ENCODE results near the gene MAP3K1.

The MAP3K1 gene

GRCh38 chr5:56837381-56837780 lies 22.0 kb downstream of the MAP3K1 start:
- Histone ChIP-seq H3K23ac (ENCODE audit: low read length in 2 of 2) (no peak overlapping the region), H3K18ac (ENCODE audit: low read depth in 1 of 2, low read length in 2 of 2) (peak overlapping the region in 1 of 2 experiments; percentile 77), H3K4me2 (ENCODE audit: low read length, poor library complexity, severe bottlenecking) (no peak overlapping the region), H2AFZ (ENCODE audit: low read depth, low read length) (no peak overlapping the region), H2BK120ac (ENCODE audit: low read depth, low read length) (no peak overlapping the region), H3K4me3 (ENCODE audit: insufficient read depth in 1 of 2, low read depth in 1 of 2, low read length in 2 of 2) (no peak overlapping the region), H4K8ac (ENCODE audit: low read length) (no peak overlapping the region), H3K4me1 (ENCODE audit: control insufficient read depth, insufficient read depth, low read depth, low read length) (peaks cover 11% of the 10 kb centered on the region), H3K27ac (ENCODE audit: low read length, poor library complexity, severe bottlenecking) (peak overlapping the region; percentile 20), H2BK5ac (ENCODE audit: low read depth, low read length, poor library complexity, severe bottlenecking) (no peak overlapping the region), H3K9me3 (ENCODE audit: control insufficient read depth, low read length) (no peaks in the 10 kb centered on the region), H2BK15ac (ENCODE audit: low read depth, poor library complexity, severe bottlenecking) (no peak overlapping the region), H3K79me1 (replicated peaks; ENCODE audit: low read length, poor library complexity, severe bottlenecking) (peaks cover 2% of the 10 kb centered on the region), H4K91ac (ENCODE audit: low read length) (peak overlapping the region; percentile 25), H3K4ac (ENCODE audit: low read depth in 1 of 2, low read length in 2 of 2) (no peak overlapping the region), H3K36me3 (ENCODE audit: control insufficient read depth in 1 of 2, insufficient read depth in 2 of 2, low read depth in 1 of 2, low read length in 2 of 2) (no peaks in the 10 kb centered on the region), H3K9ac (ENCODE audit: low read length) (no peak overlapping the region), H2AK5ac (ENCODE audit: low read length, severe bottlenecking) (peak overlapping the region; percentile 51), H3K14ac (ENCODE audit: low read length in 2 of 2) (no peak overlapping the region), H2BK12ac (ENCODE audit: low read length in 2 of 2) (peak overlapping the region; percentile 0 to 28), H3K27me3 (ENCODE audit: control insufficient read depth in 1 of 2, insufficient read depth in 1 of 2, low read length in 2 of 2) (no peaks in the 10 kb centered on the region)
- 84% methylated on average over 3 of the region's 3 CpGs for WGBS
- peak; percentile 77 for DNase-seq

GRCh38 chr5:56837956-56838355 lies 22.6 kb downstream of the MAP3K1 start:
- no peaks in the 10 kb centered on the region for H3K27me3 ChIP-seq (ENCODE audit: control insufficient read depth in 1 of 2, insufficient read depth in 1 of 2, low read length in 2 of 2)
- no peak overlapping the region for H2AFZ ChIP-seq (ENCODE audit: low read depth, low read length)
- DNase-seq, result no peak
- no peak overlapping the region for H3K4ac ChIP-seq (ENCODE audit: low read depth in 1 of 2, low read length in 2 of 2)
- no peak overlapping the region for H3K23ac ChIP-seq (ENCODE audit: low read length in 2 of 2)
- peak overlapping the region; percentile 25 for H4K91ac ChIP-seq (ENCODE audit: low read length)
- H3K18ac ChIP-seq (ENCODE audit: low read depth in 1 of 2, low read length in 2 of 2), result peak overlapping the region in 1 of 2 experiments; percentile 72
- peaks cover 2% of the 10 kb centered on the region for H3K79me1 ChIP-seq (replicated peaks; ENCODE audit: low read length, poor library complexity, severe bottlenecking)
- H3K14ac ChIP-seq (ENCODE audit: low read length in 2 of 2), result no peak overlapping the region
- no peaks in the 10 kb centered on the region for H3K9me3 ChIP-seq (ENCODE audit: control insufficient read depth, low read length)
- H3K4me2 ChIP-seq (ENCODE audit: low read length, poor library complexity, severe bottlenecking), result no peak overlapping the region
- H2BK15ac ChIP-seq (ENCODE audit: low read depth, poor library complexity, severe bottlenecking), result no peak overlapping the region
- H2AK5ac ChIP-seq (ENCODE audit: low read length, severe bottlenecking), result peak overlapping the region; percentile 51
- H3K36me3 ChIP-seq (ENCODE audit: control insufficient read depth in 1 of 2, insufficient read depth in 2 of 2, low read depth in 1 of 2, low read length in 2 of 2), result no peaks in the 10 kb centered on the region
- H3K27ac ChIP-seq (ENCODE audit: low read length, poor library complexity, severe bottlenecking), result peak overlapping the region; percentile 20
- H4K8ac ChIP-seq (ENCODE audit: low read length), result no peak overlapping the region
- no peak overlapping the region for H2BK5ac ChIP-seq (ENCODE audit: low read depth, low read length, poor library complexity, severe bottlenecking)
- no peak overlapping the region for H2BK120ac ChIP-seq (ENCODE audit: low read depth, low read length)
- whole genome bisulfite sequencing, result 90% methylated on average over 1 of the region's 1 CpG
- H3K4me1 ChIP-seq (ENCODE audit: control insufficient read depth, insufficient read depth, low read depth, low read length), result peaks cover 10% of the 10 kb centered on the region
- peak overlapping the region; percentile 76 for H3K9ac ChIP-seq (ENCODE audit: low read length)
- H3K4me3 ChIP-seq (ENCODE audit: insufficient read depth in 1 of 2, low read depth in 1 of 2, low read length in 2 of 2), result no peak overlapping the region
- H2BK12ac ChIP-seq (ENCODE audit: low read length in 2 of 2), result peak overlapping the region in 1 of 2 experiments; percentile 0

- Histone ChIP-seq H3K18ac (ENCODE audit: low read depth in 1 of 2, low read length in 2 of 2) (peak overlapping the region in 1 of 2 experiments; percentile 19), H3K27ac (ENCODE audit: low read length, poor library complexity, severe bottlenecking) (peak overlapping the region; percentile 69)
- 33% methylated on average over 3 of the region's 4 CpGs for WGBS
Measured at GRCh38 chr5:56838409-56839039, 23.2 kb downstream of the MAP3K1 start.

GRCh38 chr5:56839062-56839461 lies 23.7 kb downstream of the MAP3K1 start:
- no peak overlapping the region for H3K14ac ChIP-seq (ENCODE audit: low read length in 2 of 2)
- no peak overlapping the region for H3K4me2 ChIP-seq (ENCODE audit: low read length, poor library complexity, severe bottlenecking)
- H3K36me3 ChIP-seq (ENCODE audit: control insufficient read depth in 1 of 2, insufficient read depth in 2 of 2, low read depth in 1 of 2, low read length in 2 of 2), result no peaks in the 10 kb centered on the region
- no peaks in the 10 kb centered on the region for H3K27me3 ChIP-seq (ENCODE audit: control insufficient read depth in 1 of 2, insufficient read depth in 1 of 2, low read length in 2 of 2)
- no peak overlapping the region for H2BK12ac ChIP-seq (ENCODE audit: low read length in 2 of 2)
- DNase-seq, result no peak
- H4K91ac ChIP-seq (ENCODE audit: low read length), result no peak overlapping the region
- no peak overlapping the region for H2AFZ ChIP-seq (ENCODE audit: low read depth, low read length)
- H3K9ac ChIP-seq (ENCODE audit: low read length), result peak overlapping the region; percentile 76
- no peak overlapping the region for H3K23ac ChIP-seq (ENCODE audit: low read length in 2 of 2)
- no peak overlapping the region for H2BK15ac ChIP-seq (ENCODE audit: low read depth, poor library complexity, severe bottlenecking)
- H3K27ac ChIP-seq (ENCODE audit: low read length, poor library complexity, severe bottlenecking), result peak overlapping the region; percentile 69
- H2BK5ac ChIP-seq (ENCODE audit: low read depth, low read length, poor library complexity, severe bottlenecking), result no peak overlapping the region
- peaks cover 3% of the 10 kb centered on the region for H3K79me1 ChIP-seq (replicated peaks; ENCODE audit: low read length, poor library complexity, severe bottlenecking)
- no peak overlapping the region for H4K8ac ChIP-seq (ENCODE audit: low read length)
- peak overlapping the region in 1 of 2 experiments; percentile 50 for H3K4me3 ChIP-seq (ENCODE audit: insufficient read depth in 1 of 2, low read depth in 1 of 2, low read length in 2 of 2)
- no peak overlapping the region for H3K18ac ChIP-seq (ENCODE audit: low read depth in 1 of 2, low read length in 2 of 2)
- H2BK120ac ChIP-seq (ENCODE audit: low read depth, low read length), result no peak overlapping the region
- H2AK5ac ChIP-seq (ENCODE audit: low read length, severe bottlenecking), result peak overlapping the region; percentile 65
- peaks cover 8% of the 10 kb centered on the region for H3K4me1 ChIP-seq (ENCODE audit: control insufficient read depth, insufficient read depth, low read depth, low read length)
- WGBS, result 91% methylated on average over 4 of the region's 4 CpGs
- H3K9me3 ChIP-seq (ENCODE audit: control insufficient read depth, low read length), result no peaks in the 10 kb centered on the region
- H3K4ac ChIP-seq (ENCODE audit: low read depth in 1 of 2, low read length in 2 of 2), result no peak overlapping the region

More at GRCh38 chr5:56838409-56839039, 23.2 kb downstream of the MAP3K1 start:
- Histone ChIP-seq H4K8ac (ENCODE audit: low read length) (no peak overlapping the region), H2BK5ac (ENCODE audit: low read depth, low read length, poor library complexity, severe bottlenecking) (no peak overlapping the region), H2AFZ (ENCODE audit: low read depth, low read length) (no peak overlapping the region), H3K4me2 (ENCODE audit: low read length, poor library complexity, severe bottlenecking) (peak overlapping the region; percentile 46), H3K9me3 (ENCODE audit: control insufficient read depth, low read length) (no peaks in the 10 kb centered on the region), H3K4me3 (ENCODE audit: insufficient read depth in 1 of 2, low read depth in 1 of 2, low read length in 2 of 2) (peak overlapping the region in 1 of 2 experiments; percentile 50), H3K9ac (ENCODE audit: low read length) (peak overlapping the region; percentile 76), H3K4ac (ENCODE audit: low read depth in 1 of 2, low read length in 2 of 2) (no peak overlapping the region), H3K27me3 (ENCODE audit: control insufficient read depth in 1 of 2, insufficient read depth in 1 of 2, low read length in 2 of 2) (no peaks in the 10 kb centered on the region), H2BK120ac (ENCODE audit: low read depth, low read length) (no peak overlapping the region), H4K91ac (ENCODE audit: low read length) (no peak overlapping the region), H2BK12ac (ENCODE audit: low read length in 2 of 2) (no peak overlapping the region), H3K79me1 (replicated peaks; ENCODE audit: low read length, poor library complexity, severe bottlenecking) (peaks cover 3% of the 10 kb centered on the region), H2BK15ac (ENCODE audit: low read depth, poor library complexity, severe bottlenecking) (no peak overlapping the region), H2AK5ac (ENCODE audit: low read length, severe bottlenecking) (peak overlapping the region; percentile 65), H3K4me1 (ENCODE audit: control insufficient read depth, insufficient read depth, low read depth, low read length) (peaks cover 8% of the 10 kb centered on the region), H3K23ac (ENCODE audit: low read length in 2 of 2) (no peak overlapping the region), H3K14ac (ENCODE audit: low read length in 2 of 2) (no peak overlapping the region), H3K36me3 (ENCODE audit: control insufficient read depth in 1 of 2, insufficient read depth in 2 of 2, low read depth in 1 of 2, low read length in 2 of 2) (no peaks in the 10 kb centered on the region)
- peak; percentile 87 for DNase-seq
